K562 (cell line): ENCODE measurements around the gene HIVEP3. TPM values are rescaled to one million over a fixed set of nuclear protein-coding genes. Genes with fewer than 3 reads are reported as not detected.

ENCODE experiments used
- BRD4 ChIP-seq: fragments of 200-600 bp; sonication (generic); IDR thresholded peaks from 2 replicates; pipeline ENCODE4 v1.6.1; 2017; ENCODE audit warnings: inconsistent platforms
- C11orf30 ChIP-seq: fragments of 450-650 bp; IDR thresholded peaks from 2 replicates; pipeline ENCODE4 v1.6.1; 2016; ENCODE audit warnings: low read depth, mild to moderate bottlenecking
- DNMT1 ChIP-seq: fragments of 450-650 bp; IDR thresholded peaks from 2 replicates; pipeline ENCODE4 v1.6.1; 2016; ENCODE audit warnings: antibody characterized with exemption, mild to moderate bottlenecking
- JUN ChIP-seq, 2 experiments: sonication (generic) in 1 of 2; formaldehyde crosslinking in 1 of 2; IDR thresholded peaks; 2 replicates each; pipeline versions ENCODE4 v1.6.1 to v1.8.0; 2012 to 2022; ENCODE audit warnings: borderline replicate concordance in 2 of 2, mild to moderate bottlenecking in 2 of 2, improper control_type of control experiment in 1 of 2, low read depth in 1 of 2, low read length in 1 of 2, missing genetic modification reagents in 1 of 2
- KAT8 ChIP-seq: fragments of 450-650 bp; IDR thresholded peaks from 2 replicates; pipeline ENCODE4 v1.6.1; 2016; ENCODE audit warnings: low read depth, mild to moderate bottlenecking
- MED1 ChIP-seq: sonication (generic); formaldehyde crosslinking; IDR thresholded peaks from 2 replicates; pipeline ENCODE4 v1.8.1; 2023; ENCODE audit warnings: missing genetic modification reagents, borderline replicate concordance
- NCOA4 ChIP-seq: fragments of 450-650 bp; IDR thresholded peaks from 2 replicates; pipeline ENCODE4 v1.6.1; 2018; ENCODE audit warnings: mild to moderate bottlenecking; ENCODE audit not compliant: partially characterized antibody
- NR3C1 ChIP-seq: sonication (generic); formaldehyde crosslinking; IDR thresholded peaks from 2 replicates; pipeline ENCODE4 v1.8.1; 2022; ENCODE audit warnings: missing genetic modification reagents
- PTTG1 ChIP-seq: fragments of 450-650 bp; IDR thresholded peaks from 2 replicates; pipeline ENCODE4 v1.6.1; 2016; ENCODE audit warnings: low read depth, mild to moderate bottlenecking, missing genetic modification characterization, missing compliant biosample characterization
- SLC30A9 ChIP-seq: fragments of 250-450 bp; sonication (Bioruptor Pico); IDR thresholded peaks from 2 replicates; pipeline ENCODE4 v1.8.0; 2022; ENCODE audit warnings: mild to moderate bottlenecking, moderate library complexity
- ZBTB1 ChIP-seq: sonication (generic); formaldehyde crosslinking; IDR thresholded peaks from 2 replicates; pipeline ENCODE4 v1.8.1; 2023; ENCODE audit warnings: missing genetic modification reagents, low read depth, mild to moderate bottlenecking, borderline replicate concordance
- ZNF57 ChIP-seq: fragments of 450-650 bp; formaldehyde crosslinking; IDR thresholded peaks from 2 replicates; pipeline ENCODE4 v1.4.0; 2020; ENCODE audit warnings: mild to moderate bottlenecking, moderate library complexity
- ZNF707 ChIP-seq: fragments of 250-450 bp; sonication (Bioruptor Pico); conservative IDR thresholded peaks from 2 replicates; pipeline ENCODE4 v1.8.0; 2022; ENCODE audit warnings: inconsistent platforms, mild to moderate bottlenecking, moderate library complexity
- polyA plus RNA-seq, 8 experiments: library from polyadenylated mRNA; depleted of rRNA in 4 of 8; stranded (reverse) in 5 of 8; unstranded in 3 of 8; fragments of >200 nt; fragmentation: Nextera tagmentation in 2 of 8; fragmentation: Illumina TruSeq in 1 of 8; extraction: Ambion mirVana in 2 of 8; extraction: Trizol in 1 of 8; gene quantifications; 2 replicates each; pipeline versions ENCODE4 v1.2.1 to v1.2.3, GENCODE V29; 2011 to 2014; ENCODE audit warnings: inconsistent platforms in 1 of 8, missing spikeins in 1 of 8
- total RNA-seq, 7 experiments: library from RNA; depleted of rRNA in 6 of 7; stranded (reverse); fragments of >200 nt in 6 of 7; fragmentation: Illumina TruSeq in 2 of 7; extraction: Trizol in 2 of 7; gene quantifications; 2 replicates each; pipeline versions ENCODE4 v1.2.1 to v1.2.3, GENCODE V29; 2011 to 2021; ENCODE audit warnings: low replicate concordance in 1 of 7
- TF ChIP-seq, protein P1 (sequence below): sonication (generic); formaldehyde crosslinking; IDR thresholded peaks from 2 replicates; pipeline ENCODE4 v1.8.0; 2022; ENCODE audit warnings: mild to moderate bottlenecking, missing genetic modification reagents
- TF ChIP-seq, protein P2 (sequence below): fragments of 250-450 bp; sonication (Bioruptor Pico); IDR thresholded peaks from 2 replicates; pipeline ENCODE4 v1.8.0; 2022; ENCODE audit warnings: inconsistent platforms
- TF ChIP-seq, protein P3 (sequence below): fragments of 450-650 bp; IDR thresholded peaks from 2 replicates; pipeline ENCODE4 v1.6.1; 2016; ENCODE audit warnings: borderline replicate concordance
- TF ChIP-seq, protein P4 (sequence below), 2 experiments: IDR thresholded peaks; 2 replicates each; pipeline ENCODE4 v1.6.1; 2011; ENCODE audit warnings: borderline replicate concordance in 1 of 2, control low read depth in 1 of 2, low read depth in 1 of 2, low read length in 1 of 2, mild to moderate bottlenecking in 1 of 2, mixed read lengths in 1 of 2, moderate library complexity in 1 of 2; ENCODE audit not compliant: insufficient read depth in 1 of 2, insufficient read length in 1 of 2, poor library complexity in 1 of 2, severe bottlenecking in 1 of 2; ENCODE audit errors: extremely low read depth in 1 of 2

The HIVEP3 gene
- total and polyA plus RNA-seq, 9 of the 15 experiments (the other 6 are each of a cell fraction or from before 2014, with no cell fraction given), result 0.09 to 0.58 (median 0.34) TPM; not detected in 1

DNA sequence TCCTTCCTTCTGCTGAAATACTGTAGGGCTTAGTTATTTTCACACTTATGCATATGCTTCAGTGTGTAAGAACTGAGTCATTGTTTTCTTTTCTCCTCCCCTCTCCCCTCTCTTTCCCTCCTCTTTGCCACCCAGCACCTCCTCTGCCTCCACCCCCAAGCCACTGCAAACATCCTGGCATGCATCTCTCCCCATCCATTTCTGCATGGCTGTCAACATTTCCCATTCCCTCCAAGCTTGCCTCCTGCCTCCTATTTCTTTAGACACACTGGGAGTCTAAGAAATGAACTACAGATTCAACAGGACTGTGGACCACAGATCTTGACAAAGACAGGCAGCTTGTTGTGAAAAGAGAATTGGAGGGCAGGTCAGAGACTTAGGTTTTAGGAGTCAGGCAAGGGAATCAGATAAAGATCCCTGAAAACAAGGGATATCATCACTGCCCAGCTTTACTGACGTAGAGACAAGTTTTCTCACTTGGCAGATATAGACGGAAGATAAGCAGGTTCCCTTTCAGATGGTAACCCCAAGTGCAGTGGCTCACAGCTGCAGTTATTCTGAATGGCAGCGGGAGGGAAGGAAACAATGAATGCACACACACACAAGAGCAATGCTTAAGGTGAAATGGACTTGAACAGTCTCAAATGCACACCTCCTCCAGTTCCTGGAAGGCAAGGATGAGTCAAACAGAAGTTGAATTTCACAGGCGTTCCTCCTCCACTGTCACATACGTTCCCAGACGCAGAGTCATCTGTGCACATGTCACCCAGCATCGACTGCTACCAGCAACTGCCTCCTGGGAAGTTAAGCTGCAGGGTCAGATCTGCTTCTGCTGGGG lies 56.1 kb downstream of the HIVEP3 start (continued):
- TF ChIP-seq ZNF707 (CRISPR knock-in tag) (no peak), KAT8 (no peak), MED1 (CRISPR knock-in tag) (no peak), ZNF57 (CRISPR knock-in tag) (no peak), NR3C1 (CRISPR knock-in tag) (no peak), DNMT1 (no peak), PTTG1 (tag) (no peak), BRD4 (no peak), SLC30A9 (no peak), C11orf30 (no peak), NCOA4 (no peak), JUN (IDR thresholded peaks at IDR 0.05; ENCODE audit: borderline replicate concordance, low read depth, low read length) (peak; percentile 58; the same call in 1 of the 2 replicates), JUN (CRISPR knock-in tag; IDR thresholded peaks at IDR 0.05; ENCODE audit: borderline replicate concordance) (no peak), ZBTB1 (CRISPR knock-in tag) (no peak)
- TF ChIP-seq, protein P1, sequence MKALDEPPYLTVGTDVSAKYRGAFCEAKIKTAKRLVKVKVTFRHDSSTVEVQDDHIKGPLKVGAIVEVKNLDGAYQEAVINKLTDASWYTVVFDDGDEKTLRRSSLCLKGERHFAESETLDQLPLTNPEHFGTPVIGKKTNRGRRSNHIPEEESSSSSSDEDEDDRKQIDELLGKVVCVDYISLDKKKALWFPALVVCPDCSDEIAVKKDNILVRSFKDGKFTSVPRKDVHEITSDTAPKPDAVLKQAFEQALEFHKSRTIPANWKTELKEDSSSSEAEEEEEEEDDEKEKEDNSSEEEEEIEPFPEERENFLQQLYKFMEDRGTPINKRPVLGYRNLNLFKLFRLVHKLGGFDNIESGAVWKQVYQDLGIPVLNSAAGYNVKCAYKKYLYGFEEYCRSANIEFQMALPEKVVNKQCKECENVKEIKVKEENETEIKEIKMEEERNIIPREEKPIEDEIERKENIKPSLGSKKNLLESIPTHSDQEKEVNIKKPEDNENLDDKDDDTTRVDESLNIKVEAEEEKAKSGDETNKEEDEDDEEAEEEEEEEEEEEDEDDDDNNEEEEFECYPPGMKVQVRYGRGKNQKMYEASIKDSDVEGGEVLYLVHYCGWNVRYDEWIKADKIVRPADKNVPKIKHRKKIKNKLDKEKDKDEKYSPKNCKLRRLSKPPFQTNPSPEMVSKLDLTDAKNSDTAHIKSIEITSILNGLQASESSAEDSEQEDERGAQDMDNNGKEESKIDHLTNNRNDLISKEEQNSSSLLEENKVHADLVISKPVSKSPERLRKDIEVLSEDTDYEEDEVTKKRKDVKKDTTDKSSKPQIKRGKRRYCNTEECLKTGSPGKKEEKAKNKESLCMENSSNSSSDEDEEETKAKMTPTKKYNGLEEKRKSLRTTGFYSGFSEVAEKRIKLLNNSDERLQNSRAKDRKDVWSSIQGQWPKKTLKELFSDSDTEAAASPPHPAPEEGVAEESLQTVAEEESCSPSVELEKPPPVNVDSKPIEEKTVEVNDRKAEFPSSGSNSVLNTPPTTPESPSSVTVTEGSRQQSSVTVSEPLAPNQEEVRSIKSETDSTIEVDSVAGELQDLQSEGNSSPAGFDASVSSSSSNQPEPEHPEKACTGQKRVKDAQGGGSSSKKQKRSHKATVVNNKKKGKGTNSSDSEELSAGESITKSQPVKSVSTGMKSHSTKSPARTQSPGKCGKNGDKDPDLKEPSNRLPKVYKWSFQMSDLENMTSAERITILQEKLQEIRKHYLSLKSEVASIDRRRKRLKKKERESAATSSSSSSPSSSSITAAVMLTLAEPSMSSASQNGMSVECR (CRISPR knock-in tag), result no peak
- TF ChIP-seq, protein P2, sequence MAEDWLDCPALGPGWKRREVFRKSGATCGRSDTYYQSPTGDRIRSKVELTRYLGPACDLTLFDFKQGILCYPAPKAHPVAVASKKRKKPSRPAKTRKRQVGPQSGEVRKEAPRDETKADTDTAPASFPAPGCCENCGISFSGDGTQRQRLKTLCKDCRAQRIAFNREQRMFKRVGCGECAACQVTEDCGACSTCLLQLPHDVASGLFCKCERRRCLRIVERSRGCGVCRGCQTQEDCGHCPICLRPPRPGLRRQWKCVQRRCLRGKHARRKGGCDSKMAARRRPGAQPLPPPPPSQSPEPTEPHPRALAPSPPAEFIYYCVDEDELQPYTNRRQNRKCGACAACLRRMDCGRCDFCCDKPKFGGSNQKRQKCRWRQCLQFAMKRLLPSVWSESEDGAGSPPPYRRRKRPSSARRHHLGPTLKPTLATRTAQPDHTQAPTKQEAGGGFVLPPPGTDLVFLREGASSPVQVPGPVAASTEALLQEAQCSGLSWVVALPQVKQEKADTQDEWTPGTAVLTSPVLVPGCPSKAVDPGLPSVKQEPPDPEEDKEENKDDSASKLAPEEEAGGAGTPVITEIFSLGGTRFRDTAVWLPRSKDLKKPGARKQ (CRISPR knock-in tag), result no peak
- TF ChIP-seq, protein P3, sequence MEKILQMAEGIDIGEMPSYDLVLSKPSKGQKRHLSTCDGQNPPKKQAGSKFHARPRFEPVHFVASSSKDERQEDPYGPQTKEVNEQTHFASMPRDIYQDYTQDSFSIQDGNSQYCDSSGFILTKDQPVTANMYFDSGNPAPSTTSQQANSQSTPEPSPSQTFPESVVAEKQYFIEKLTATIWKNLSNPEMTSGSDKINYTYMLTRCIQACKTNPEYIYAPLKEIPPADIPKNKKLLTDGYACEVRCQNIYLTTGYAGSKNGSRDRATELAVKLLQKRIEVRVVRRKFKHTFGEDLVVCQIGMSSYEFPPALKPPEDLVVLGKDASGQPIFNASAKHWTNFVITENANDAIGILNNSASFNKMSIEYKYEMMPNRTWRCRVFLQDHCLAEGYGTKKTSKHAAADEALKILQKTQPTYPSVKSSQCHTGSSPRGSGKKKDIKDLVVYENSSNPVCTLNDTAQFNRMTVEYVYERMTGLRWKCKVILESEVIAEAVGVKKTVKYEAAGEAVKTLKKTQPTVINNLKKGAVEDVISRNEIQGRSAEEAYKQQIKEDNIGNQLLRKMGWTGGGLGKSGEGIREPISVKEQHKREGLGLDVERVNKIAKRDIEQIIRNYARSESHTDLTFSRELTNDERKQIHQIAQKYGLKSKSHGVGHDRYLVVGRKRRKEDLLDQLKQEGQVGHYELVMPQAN, result no peak
- TF ChIP-seq, protein P4, sequence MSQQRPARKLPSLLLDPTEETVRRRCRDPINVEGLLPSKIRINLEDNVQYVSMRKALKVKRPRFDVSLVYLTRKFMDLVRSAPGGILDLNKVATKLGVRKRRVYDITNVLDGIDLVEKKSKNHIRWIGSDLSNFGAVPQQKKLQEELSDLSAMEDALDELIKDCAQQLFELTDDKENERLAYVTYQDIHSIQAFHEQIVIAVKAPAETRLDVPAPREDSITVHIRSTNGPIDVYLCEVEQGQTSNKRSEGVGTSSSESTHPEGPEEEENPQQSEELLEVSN (IDR thresholded peaks at IDR 0.05; ENCODE audit: borderline replicate concordance in 1 of 2, extremely low read depth in 1 of 2, insufficient read depth in 1 of 2, insufficient read length in 1 of 2, low read depth in 1 of 2, low read length in 1 of 2, poor library complexity in 1 of 2, severe bottlenecking in 1 of 2), result peak in 1 of 2 experiments; percentile 31
